Caco-2 (cell line): ENCODE data around the gene ATP8A1. TPM values are rescaled to one million over a fixed set of nuclear protein-coding genes. Genes with fewer than 3 reads are reported as not detected.

Source experiments
- BruUV-seq: library from RNA; stranded (reverse); fragments of 400-500 nt; replicated peaks from 2 replicates; lab custom pipeline; 2021; lab: Mats Ljungman, UMichigan
- CTCF ChIA-PET: fragments of 300-600 bp; sonication (Branson Sonifier 250); formaldehyde crosslinking; loops from one replicate; lab custom pipeline; 2022; ENCODE audit warnings: antibody characterized with exemption; lab: Charles Lee
- POLR2A ChIA-PET: fragments of 300-600 bp; sonication (Branson Sonifier 250); formaldehyde crosslinking; loops from one replicate; lab custom pipeline; 2022; ENCODE audit warnings: antibody characterized with exemption; lab: Charles Lee
- DNase-seq, 2 experiments: peaks; one replicate each; pipeline versions ENCODE4 v3.0.0 to v3.0.0-alpha.2; 2020 to 2022
- H3K27me3 ChIP-seq: replicated peaks from 2 replicates; pipeline ENCODE4 v1.6.0; 2011; ENCODE audit warnings: low read length; ENCODE audit not compliant: control insufficient read depth, insufficient read depth
- H3K36me3 ChIP-seq: 2 replicates; pipeline ENCODE4 v1.5.1; 2011; ENCODE audit warnings: low read length; ENCODE audit not compliant: control insufficient read depth, insufficient read depth
- H3K4me1 ChIP-seq: fragments of 250-450 bp; sonication (Bioruptor Pico); 2 replicates; pipeline ENCODE4 v1.5.1; 2020; ENCODE audit warnings: mild to moderate bottlenecking
- H3K4me3 ChIP-seq: 2 replicates; pipeline ENCODE4 v1.5.1; 2011; ENCODE audit warnings: low read depth, mild to moderate bottlenecking, control low read depth, low read length
- H3K9me3 ChIP-seq: fragments of 250-450 bp; sonication (Bioruptor Pico); 2 replicates; pipeline ENCODE4 v1.5.1; 2020; ENCODE audit warnings: mild to moderate bottlenecking, moderate library complexity
- H3K27ac Mint-ChIP-seq: one replicate; pipeline ENCODE4 v1.8.0; 2022; ENCODE audit warnings: mixed read lengths; ENCODE audit not compliant: unreplicated experiment
- H3K27me3 Mint-ChIP-seq: one replicate; pipeline ENCODE4 v1.8.0; 2022; ENCODE audit warnings: mixed read lengths; ENCODE audit not compliant: insufficient read depth, unreplicated experiment
- H3K36me3 Mint-ChIP-seq: one replicate; pipeline ENCODE4 v1.8.0; 2022; ENCODE audit warnings: mild to moderate bottlenecking, mixed read lengths; ENCODE audit not compliant: insufficient read depth, unreplicated experiment
- H3K4me1 Mint-ChIP-seq: one replicate; pipeline ENCODE4 v1.8.0; 2022; ENCODE audit warnings: low read depth, mixed read lengths; ENCODE audit not compliant: unreplicated experiment
- H3K4me3 Mint-ChIP-seq: one replicate; pipeline ENCODE4 v1.8.0; 2022; ENCODE audit warnings: mild to moderate bottlenecking, moderate library complexity, mixed read lengths; ENCODE audit not compliant: unreplicated experiment
- H3K9me3 Mint-ChIP-seq: one replicate; pipeline ENCODE4 v1.8.0; 2022; ENCODE audit warnings: mixed read lengths; ENCODE audit not compliant: unreplicated experiment
- intact Hi-C: fragments of 100-400 bp; cut with micrococcal nuclease; formaldehyde crosslinking; loops from one replicate; pipeline ENCODE4 v1.10.0; 2022; ENCODE audit not compliant: unreplicated experiment
- total RNA-seq: library from RNA; stranded (reverse); gene quantifications from 2 replicates; pipeline ENCODE4 v1.2.3, GENCODE V29; 2022
- TF ChIP-seq, protein P1 (sequence below), 2 experiments: fragments of 200-600 bp in 1 of 2; IDR thresholded peaks; 1 replicate in 1 of 2; 2 replicates in 1 of 2; pipeline versions ENCODE4 v1.5.1 to v1.8.0; 2011 to 2022; ENCODE audit warnings: antibody characterized with exemption in 1 of 2, control low read depth in 1 of 2, inconsistent platforms in 1 of 2, low read depth in 1 of 2, low read length in 1 of 2, mild to moderate bottlenecking in 1 of 2, moderate library complexity in 1 of 2; ENCODE audit not compliant: insufficient read depth in 1 of 2, severe bottlenecking in 1 of 2, unreplicated experiment in 1 of 2

Gene ATP8A1
- total RNA-seq, 1 experiment from 2014 or later: 9.3 TPM

DNA sequence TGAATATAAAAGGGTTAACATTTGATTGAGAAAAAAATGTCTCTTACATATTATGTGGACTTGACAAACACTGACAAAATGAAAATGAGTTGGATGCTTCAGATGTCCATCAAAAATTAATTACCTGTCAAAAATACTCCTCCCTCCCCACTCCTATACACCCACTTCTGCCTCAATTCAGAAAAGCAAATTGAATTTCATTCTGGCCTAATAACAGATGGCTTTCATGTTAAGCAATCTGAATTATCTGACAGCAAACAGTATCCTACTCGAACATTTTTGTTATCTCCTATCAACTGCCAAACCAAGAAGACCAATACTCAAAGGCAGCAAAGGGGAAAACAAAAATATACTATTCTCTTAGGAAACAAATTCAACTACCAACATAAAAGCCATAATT, 44.0 kb downstream of the ATP8A1 start:
- H3K9me3 ChIP-seq: no peaks in the 10 kb centered on the region
- H3K4me3 ChIP-seq: no peak overlapping the region
- intact Hi-C loops: no loop called here
- no peak for DNase-seq
- Mint-ChIP-seq H3K27ac (no peak overlapping the region), H3K9me3 (no peaks in the 10 kb centered on the region), H3K36me3 (peaks cover 6% of the 10 kb centered on the region), H3K27me3 (no peaks in the 10 kb centered on the region), H3K4me3 (no peak overlapping the region), H3K4me1 (peaks cover 5% of the 10 kb centered on the region)
- H3K27me3 ChIP-seq: no peaks in the 10 kb centered on the region
- H3K36me3 ChIP-seq: no peaks in the 10 kb centered on the region
- TF ChIP-seq, protein P1, sequence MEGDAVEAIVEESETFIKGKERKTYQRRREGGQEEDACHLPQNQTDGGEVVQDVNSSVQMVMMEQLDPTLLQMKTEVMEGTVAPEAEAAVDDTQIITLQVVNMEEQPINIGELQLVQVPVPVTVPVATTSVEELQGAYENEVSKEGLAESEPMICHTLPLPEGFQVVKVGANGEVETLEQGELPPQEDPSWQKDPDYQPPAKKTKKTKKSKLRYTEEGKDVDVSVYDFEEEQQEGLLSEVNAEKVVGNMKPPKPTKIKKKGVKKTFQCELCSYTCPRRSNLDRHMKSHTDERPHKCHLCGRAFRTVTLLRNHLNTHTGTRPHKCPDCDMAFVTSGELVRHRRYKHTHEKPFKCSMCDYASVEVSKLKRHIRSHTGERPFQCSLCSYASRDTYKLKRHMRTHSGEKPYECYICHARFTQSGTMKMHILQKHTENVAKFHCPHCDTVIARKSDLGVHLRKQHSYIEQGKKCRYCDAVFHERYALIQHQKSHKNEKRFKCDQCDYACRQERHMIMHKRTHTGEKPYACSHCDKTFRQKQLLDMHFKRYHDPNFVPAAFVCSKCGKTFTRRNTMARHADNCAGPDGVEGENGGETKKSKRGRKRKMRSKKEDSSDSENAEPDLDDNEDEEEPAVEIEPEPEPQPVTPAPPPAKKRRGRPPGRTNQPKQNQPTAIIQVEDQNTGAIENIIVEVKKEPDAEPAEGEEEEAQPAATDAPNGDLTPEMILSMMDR (IDR thresholded peaks at IDR 0.05; ENCODE audit: insufficient read depth in 1 of 2, low read depth in 1 of 2, low read length in 1 of 2, severe bottlenecking in 1 of 2, unreplicated experiment in 1 of 2): no peak
- CTCF ChIA-PET: no interaction called here
- no peaks in the 10 kb centered on the region; the same call in 1 of the 2 replicates for H3K4me1 ChIP-seq
- POLR2A ChIA-PET: no interaction called here
- no TSS peak for BruUV-seq

DNA sequence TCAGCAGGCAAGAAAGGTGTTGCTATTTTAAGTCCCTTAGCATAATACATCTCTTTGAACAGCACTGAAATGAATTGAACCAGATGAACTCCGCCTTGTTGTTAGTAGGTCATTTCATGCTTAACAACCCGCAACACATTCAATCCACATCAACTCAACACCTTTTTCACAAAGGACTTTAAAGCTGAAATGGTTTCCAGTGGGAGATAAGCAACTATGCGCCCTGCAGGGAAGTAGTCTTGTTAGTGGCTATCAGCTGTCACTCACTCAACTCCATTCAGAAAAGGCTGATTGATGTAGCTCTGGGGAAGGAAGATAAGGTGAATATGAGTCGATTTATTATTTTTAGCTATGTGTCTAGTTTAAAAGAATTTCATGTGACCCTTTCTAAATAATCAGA, 46.0 kb downstream of the ATP8A1 start:
- no peaks in the 10 kb centered on the region for H3K9me3 ChIP-seq
- Mint-ChIP-seq H3K27me3 (no peaks in the 10 kb centered on the region), H3K36me3 (peaks cover 6% of the 10 kb centered on the region), H3K4me3 (no peak overlapping the region), H3K27ac (no peak overlapping the region), H3K4me1 (no peaks in the 10 kb centered on the region), H3K9me3 (no peaks in the 10 kb centered on the region)
- BruUV-seq: no TSS peak
- intact Hi-C loops: no loop called here
- ChIA-PET POLR2A (no interaction called here), CTCF (no interaction called here)
- DNase-seq: no peak
- H3K36me3 ChIP-seq: no peaks in the 10 kb centered on the region
- H3K4me3 ChIP-seq: no peak overlapping the region
- no peaks in the 10 kb centered on the region for H3K4me1 ChIP-seq
- TF ChIP-seq, protein P1 (IDR thresholded peaks at IDR 0.05; ENCODE audit: insufficient read depth in 1 of 2, low read depth in 1 of 2, low read length in 1 of 2, severe bottlenecking in 1 of 2, unreplicated experiment in 1 of 2): no peak
- H3K27me3 ChIP-seq: no peaks in the 10 kb centered on the region

DNA sequence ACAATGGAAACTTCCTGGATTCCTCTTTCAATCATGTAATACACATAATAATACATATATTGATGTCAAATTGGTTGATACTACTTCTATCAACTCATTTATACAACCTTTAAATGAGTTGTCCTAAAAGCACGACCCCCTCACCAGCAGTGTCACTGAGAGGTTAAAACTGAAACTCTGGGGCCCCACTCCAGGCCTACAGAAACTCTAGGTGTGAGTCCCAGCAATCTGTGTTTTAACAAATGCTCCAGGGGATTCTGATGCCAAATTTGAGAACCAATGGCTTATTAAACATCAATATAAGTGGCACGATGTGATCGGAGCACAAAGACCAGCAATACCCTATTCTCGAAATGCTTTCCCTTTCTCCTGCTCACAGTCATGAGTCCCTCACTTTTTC, 47.9 kb downstream of the ATP8A1 start:
- Mint-ChIP-seq H3K9me3 (no peaks in the 10 kb centered on the region), H3K4me1 (no peaks in the 10 kb centered on the region), H3K27ac (no peak overlapping the region), H3K27me3 (no peaks in the 10 kb centered on the region), H3K36me3 (no peaks in the 10 kb centered on the region), H3K4me3 (no peak overlapping the region)
- ChIA-PET CTCF (no interaction called here), POLR2A (no interaction called here)
- DNase-seq: no peak
- no peaks in the 10 kb centered on the region for H3K27me3 ChIP-seq
- intact Hi-C loops: no loop called here
- no peak overlapping the region for H3K4me3 ChIP-seq
- no peaks in the 10 kb centered on the region for H3K4me1 ChIP-seq
- no peaks in the 10 kb centered on the region for H3K36me3 ChIP-seq
- H3K9me3 ChIP-seq: no peaks in the 10 kb centered on the region
- TF ChIP-seq, protein P1 (IDR thresholded peaks at IDR 0.05; ENCODE audit: insufficient read depth in 1 of 2, low read depth in 1 of 2, low read length in 1 of 2, severe bottlenecking in 1 of 2, unreplicated experiment in 1 of 2): no peak
- no TSS peak for BruUV-seq
